GM23338 (cell line): Measurements from ENCODE around the gene COL18A1. TPM values are rescaled to one million over a fixed set of nuclear protein-coding genes. Genes with fewer than 3 reads are reported as not detected.

ENCODE experiments used
- ATAC-seq: fragments of 200-7000 bp; cut with Tn5 transposase; 3 replicates; pipeline ENCODE4 v1.9.1; 2020
- DNase-seq: peaks from one replicate; pipeline ENCODE4 v3.0.0-alpha.2; 2015; ENCODE audit warnings: low spot score
- H2AFZ ChIP-seq: fragments of 200-600 bp; sonication (generic); 2 replicates; pipeline ENCODE4 v1.8.0; 2016; ENCODE audit warnings: antibody characterized with exemption, mild to moderate bottlenecking, moderate library complexity
- H3F3A ChIP-seq: fragments of 200-600 bp; sonication (generic); replicated peaks from 2 replicates; pipeline ENCODE4 v1.8.0; 2017; ENCODE audit warnings: antibody characterized with exemption, mixed run types, low read depth
- H3K27ac ChIP-seq: fragments of 200-600 bp; sonication (generic); 2 replicates; pipeline ENCODE4 v1.6.1; 2016; ENCODE audit warnings: low read depth
- H3K27me3 ChIP-seq: fragments of 200-600 bp; sonication (generic); 2 replicates; pipeline ENCODE4 v1.8.0; 2016; ENCODE audit warnings: mild to moderate bottlenecking, mixed run types, moderate library complexity; ENCODE audit not compliant: insufficient read depth
- H3K36me3 ChIP-seq: fragments of 200-600 bp; sonication (generic); 2 replicates; pipeline ENCODE4 v1.8.0; 2016; ENCODE audit warnings: mild to moderate bottlenecking; ENCODE audit not compliant: insufficient read depth
- H3K4me1 ChIP-seq: fragments of 200-600 bp; sonication (generic); 2 replicates; pipeline ENCODE4 v1.8.0; 2016; ENCODE audit warnings: mild to moderate bottlenecking, moderate library complexity; ENCODE audit not compliant: insufficient read depth
- H3K4me2 ChIP-seq: fragments of 200-600 bp; sonication (generic); 2 replicates; pipeline ENCODE4 v1.7.1; 2017; ENCODE audit warnings: mixed run types
- H3K4me3 ChIP-seq: fragments of 200-600 bp; sonication (generic); 2 replicates; pipeline ENCODE4 v1.6.1; 2016; ENCODE audit warnings: mixed run types
- H3K79me2 ChIP-seq: fragments of 200-600 bp; sonication (generic); replicated peaks from 2 replicates; pipeline ENCODE4 v1.8.0; 2017; ENCODE audit warnings: mild to moderate bottlenecking; ENCODE audit not compliant: insufficient read depth
- H3K9me2 ChIP-seq: fragments of 200-600 bp; sonication (generic); 2 replicates; pipeline ENCODE4 v1.8.0; 2017; ENCODE audit not compliant: insufficient read depth
- H4K20me1 ChIP-seq: fragments of 200-600 bp; sonication (generic); replicated peaks from 2 replicates; pipeline ENCODE4 v1.8.0; 2017; ENCODE audit warnings: mild to moderate bottlenecking; ENCODE audit not compliant: insufficient read depth
- H3K27ac Mint-ChIP-seq: 2 replicates; pipeline ENCODE4 v1.8.0; 2020; ENCODE audit warnings: inconsistent platforms, mild to moderate bottlenecking, moderate library complexity, mixed read lengths
- H3K27me3 Mint-ChIP-seq: 3 replicates; pipeline ENCODE4 v1.8.0; 2022; ENCODE audit warnings: low read depth, mild to moderate bottlenecking, moderate library complexity, mixed read lengths, inconsistent platforms; ENCODE audit not compliant: insufficient read depth, poor library complexity
- H3K36me3 Mint-ChIP-seq: 3 replicates; pipeline ENCODE4 v1.8.0; 2021; ENCODE audit warnings: low read depth, mild to moderate bottlenecking, inconsistent platforms, moderate library complexity, mixed read lengths
- H3K4me1 Mint-ChIP-seq: 3 replicates; pipeline ENCODE4 v1.8.0; 2020; ENCODE audit warnings: mild to moderate bottlenecking, inconsistent platforms, mixed read lengths
- H3K4me3 Mint-ChIP-seq: 3 replicates; pipeline ENCODE4 v1.8.0; 2021; ENCODE audit warnings: moderate library complexity, mild to moderate bottlenecking, inconsistent platforms, mixed read lengths
- H3K9me3 Mint-ChIP-seq: 3 replicates; pipeline ENCODE4 v1.8.0; 2020; ENCODE audit warnings: moderate library complexity, mild to moderate bottlenecking, inconsistent platforms, mixed read lengths
- EZH2 ChIP-seq: fragments of 200-600 bp; sonication (generic); IDR thresholded peaks from one replicate; pipeline ENCODE4 v1.8.0; 2017; ENCODE audit warnings: antibody characterized with exemption, mild to moderate bottlenecking, low read depth; ENCODE audit not compliant: unreplicated experiment
- ZNF114 ChIP-seq: fragments of 250-450 bp; sonication (Bioruptor Pico); IDR thresholded peaks from 2 replicates; pipeline ENCODE4 v1.5.0; 2020; ENCODE audit warnings: mild to moderate bottlenecking, moderate library complexity
- polyA plus RNA-seq: library from polyadenylated mRNA; unstranded; fragments of >200 nt; fragmentation: Nextera tagmentation; extraction: Ambion mirVana; gene quantifications from 2 replicates; pipeline ENCODE4 v1.2.1, GENCODE V29; 2016
- total RNA-seq: library from RNA; depleted of rRNA; stranded (reverse); fragments of >200 nt; shearing (Covaris generic); gene quantifications from 2 replicates; pipeline ENCODE4 v1.2.3, GENCODE V29; 2014
- TF ChIP-seq, protein P1 (sequence below): fragments of 250-450 bp; sonication (Bioruptor Pico); IDR thresholded peaks from 2 replicates; pipeline ENCODE4 v1.5.0; 2020; ENCODE audit warnings: mild to moderate bottlenecking, moderate library complexity

The COL18A1 gene
- total and polyA plus RNA-seq, 2 experiments from 2014 or later = 38.4 to 430 TPM

DNA sequence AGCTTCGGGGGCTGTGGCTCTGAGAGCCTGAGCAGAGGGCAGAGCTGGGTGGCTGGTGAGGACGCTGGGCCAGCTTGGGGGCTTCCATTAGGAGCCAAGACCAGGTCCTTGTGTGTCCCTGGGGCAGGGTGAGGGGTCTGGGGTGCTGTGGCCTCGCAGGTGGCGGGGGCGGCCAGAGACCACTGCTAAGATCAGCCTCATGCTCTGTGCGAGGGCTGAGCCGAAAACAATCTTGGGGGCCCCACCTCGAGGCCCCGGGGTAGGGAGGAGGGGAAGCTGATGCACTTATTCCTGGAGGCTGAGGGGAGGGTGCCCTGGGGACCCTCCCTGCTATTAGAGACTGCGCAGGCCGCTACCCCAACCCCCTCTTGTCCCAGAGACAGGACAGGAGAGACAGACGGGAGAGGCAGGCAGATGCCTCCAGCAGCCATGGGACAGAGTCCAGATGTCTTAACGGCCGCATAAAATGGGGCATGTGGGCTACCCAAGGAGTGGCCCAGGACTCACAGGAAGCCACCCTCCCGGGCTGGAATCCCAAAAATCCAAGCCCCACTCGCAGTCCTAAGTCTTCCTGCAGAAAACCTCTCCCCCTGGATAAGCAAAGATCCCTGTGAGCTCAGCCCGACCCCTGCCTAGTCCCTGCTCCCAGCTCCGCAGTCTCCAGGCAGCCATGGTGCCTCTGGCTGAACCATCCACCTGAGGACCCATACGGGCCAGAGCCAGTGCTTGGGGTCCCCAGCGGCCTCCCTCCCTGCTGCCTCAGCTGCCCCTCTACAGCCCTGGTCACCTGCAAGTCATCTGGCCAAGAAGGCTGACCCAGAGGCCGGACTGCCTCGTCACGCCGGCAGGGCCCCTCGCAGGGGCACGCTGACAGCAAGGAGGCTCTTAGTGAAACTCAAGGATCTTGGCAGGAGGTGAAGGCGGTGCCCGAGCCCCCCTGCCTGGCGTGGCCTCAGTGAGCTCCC, 43.6 kb upstream of the COL18A1 start:
- peaks cover 12% of the 10 kb centered on the region for H3K4me1 ChIP-seq
- ATAC-seq = peak; percentile 6
- peak overlapping the region; percentile 38; the same call in 1 of the 2 replicates for H3K4me2 ChIP-seq
- no peak overlapping the region for H3K27ac Mint-ChIP-seq
- peak; percentile 60 for DNase-seq
- no peak overlapping the region; the same call in 2 of the 3 replicates for H3K4me3 Mint-ChIP-seq
- peaks cover 29% of the 10 kb centered on the region for H3K27me3 Mint-ChIP-seq
- no peaks in the 10 kb centered on the region for H3K9me3 Mint-ChIP-seq
- no peak overlapping the region for H3K27ac ChIP-seq
- H3K4me3 ChIP-seq = no peak overlapping the region
- H3K36me3 ChIP-seq = no peaks in the 10 kb centered on the region
- H3K4me1 Mint-ChIP-seq = peaks cover 57% of the 10 kb centered on the region
- no peaks in the 10 kb centered on the region for H4K20me1 ChIP-seq
- H3K27me3 ChIP-seq = no peaks in the 10 kb centered on the region; the same call in 1 of the 2 replicates
- peak overlapping the region; percentile 72; the same call in 1 of the 2 replicates for H2AFZ ChIP-seq
- H3F3A ChIP-seq = 0 out of 2 replicates have a peak, but pooled peaks cover 2% of the 10 kb centered on the region
- no peaks in the 10 kb centered on the region; the same call in 2 of the 3 replicates for H3K36me3 Mint-ChIP-seq
- TF ChIP-seq ZNF114 (CRISPR knock-in tag) (no peak), EZH2 (no peak)
- TF ChIP-seq, protein P1, sequence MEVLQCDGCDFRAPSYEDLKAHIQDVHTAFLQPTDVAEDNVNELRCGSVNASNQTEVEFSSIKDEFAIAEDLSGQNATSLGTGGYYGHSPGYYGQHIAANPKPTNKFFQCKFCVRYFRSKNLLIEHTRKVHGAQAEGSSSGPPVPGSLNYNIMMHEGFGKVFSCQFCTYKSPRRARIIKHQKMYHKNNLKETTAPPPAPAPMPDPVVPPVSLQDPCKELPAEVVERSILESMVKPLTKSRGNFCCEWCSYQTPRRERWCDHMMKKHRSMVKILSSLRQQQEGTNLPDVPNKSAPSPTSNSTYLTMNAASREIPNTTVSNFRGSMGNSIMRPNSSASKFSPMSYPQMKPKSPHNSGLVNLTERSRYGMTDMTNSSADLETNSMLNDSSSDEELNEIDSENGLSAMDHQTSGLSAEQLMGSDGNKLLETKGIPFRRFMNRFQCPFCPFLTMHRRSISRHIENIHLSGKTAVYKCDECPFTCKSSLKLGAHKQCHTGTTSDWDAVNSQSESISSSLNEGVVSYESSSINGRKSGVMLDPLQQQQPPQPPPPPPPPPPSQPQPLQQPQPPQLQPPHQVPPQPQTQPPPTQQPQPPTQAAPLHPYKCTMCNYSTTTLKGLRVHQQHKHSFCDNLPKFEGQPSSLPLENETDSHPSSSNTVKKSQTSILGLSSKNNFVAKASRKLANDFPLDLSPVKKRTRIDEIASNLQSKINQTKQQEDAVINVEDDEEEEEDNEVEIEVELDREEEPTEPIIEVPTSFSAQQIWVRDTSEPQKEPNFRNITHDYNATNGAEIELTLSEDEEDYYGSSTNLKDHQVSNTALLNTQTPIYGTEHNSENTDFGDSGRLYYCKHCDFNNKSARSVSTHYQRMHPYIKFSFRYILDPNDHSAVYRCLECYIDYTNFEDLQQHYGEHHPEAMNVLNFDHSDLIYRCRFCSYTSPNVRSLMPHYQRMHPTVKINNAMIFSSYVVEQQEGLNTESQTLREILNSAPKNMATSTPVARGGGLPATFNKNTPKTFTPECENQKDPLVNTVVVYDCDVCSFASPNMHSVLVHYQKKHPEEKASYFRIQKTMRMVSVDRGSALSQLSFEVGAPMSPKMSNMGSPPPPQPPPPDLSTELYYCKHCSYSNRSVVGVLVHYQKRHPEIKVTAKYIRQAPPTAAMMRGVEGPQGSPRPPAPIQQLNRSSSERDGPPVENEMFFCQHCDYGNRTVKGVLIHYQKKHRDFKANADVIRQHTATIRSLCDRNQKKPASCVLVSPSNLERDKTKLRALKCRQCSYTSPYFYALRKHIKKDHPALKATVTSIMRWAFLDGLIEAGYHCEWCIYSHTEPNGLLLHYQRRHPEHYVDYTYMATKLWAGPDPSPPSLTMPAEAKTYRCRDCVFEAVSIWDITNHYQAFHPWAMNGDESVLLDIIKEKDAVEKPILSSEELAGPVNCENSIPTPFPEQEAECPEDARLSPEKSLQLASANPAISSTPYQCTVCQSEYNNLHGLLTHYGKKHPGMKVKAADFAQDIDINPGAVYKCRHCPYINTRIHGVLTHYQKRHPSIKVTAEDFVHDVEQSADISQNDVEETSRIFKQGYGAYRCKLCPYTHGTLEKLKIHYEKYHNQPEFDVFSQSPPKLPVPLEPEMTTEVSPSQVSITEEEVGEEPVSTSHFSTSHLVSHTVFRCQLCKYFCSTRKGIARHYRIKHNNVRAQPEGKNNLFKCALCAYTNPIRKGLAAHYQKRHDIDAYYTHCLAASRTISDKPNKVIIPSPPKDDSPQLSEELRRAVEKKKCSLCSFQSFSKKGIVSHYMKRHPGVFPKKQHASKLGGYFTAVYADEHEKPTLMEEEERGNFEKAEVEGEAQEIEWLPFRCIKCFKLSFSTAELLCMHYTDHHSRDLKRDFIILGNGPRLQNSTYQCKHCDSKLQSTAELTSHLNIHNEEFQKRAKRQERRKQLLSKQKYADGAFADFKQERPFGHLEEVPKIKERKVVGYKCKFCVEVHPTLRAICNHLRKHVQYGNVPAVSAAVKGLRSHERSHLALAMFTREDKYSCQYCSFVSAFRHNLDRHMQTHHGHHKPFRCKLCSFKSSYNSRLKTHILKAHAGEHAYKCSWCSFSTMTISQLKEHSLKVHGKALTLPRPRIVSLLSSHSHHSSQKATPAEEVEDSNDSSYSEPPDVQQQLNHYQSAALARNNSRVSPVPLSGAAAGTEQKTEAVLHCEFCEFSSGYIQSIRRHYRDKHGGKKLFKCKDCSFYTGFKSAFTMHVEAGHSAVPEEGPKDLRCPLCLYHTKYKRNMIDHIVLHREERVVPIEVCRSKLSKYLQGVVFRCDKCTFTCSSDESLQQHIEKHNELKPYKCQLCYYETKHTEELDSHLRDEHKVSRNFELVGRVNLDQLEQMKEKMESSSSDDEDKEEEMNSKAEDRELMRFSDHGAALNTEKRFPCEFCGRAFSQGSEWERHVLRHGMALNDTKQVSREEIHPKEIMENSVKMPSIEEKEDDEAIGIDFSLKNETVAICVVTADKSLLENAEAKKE (CRISPR knock-in tag) = no peak
- H3K9me2 ChIP-seq = no peaks in the 10 kb centered on the region
- no peaks in the 10 kb centered on the region for H3K79me2 ChIP-seq
